Spleen (tissue), 11 donors: ENCODE data around the gene ATXN7L3. TPM values are rescaled to one million over a fixed set of nuclear protein-coding genes. Genes with fewer than 3 reads are reported as not detected.

Experiments used
- DNase-seq: peaks from one replicate; pipeline ENCODE4 v3.0.0-alpha.2; 2020
- H3K27ac ChIP-seq, 8 donors: fragments of 200-600 bp; sonication (generic) in 7 of 8; 1 replicate in 4 of 8; 2 replicates in 4 of 8; pipeline versions ENCODE4 v1.5.0 to v1.8.0; 2016 to 2021; ENCODE audit warnings: inconsistent platforms in 4 of 8, mild to moderate bottlenecking in 4 of 8, moderate library complexity in 1 of 8
- H3K27me3 ChIP-seq, 7 donors: fragments of 200-600 bp; sonication (generic) in 6 of 7; replicated peaks in 1 of 7; 1 replicate in 4 of 7; 2 replicates in 3 of 7; pipeline versions ENCODE4 v1.5.0 to v1.8.0; 2016 to 2021; ENCODE audit warnings: inconsistent platforms in 3 of 7, mild to moderate bottlenecking in 1 of 7
- H3K36me3 ChIP-seq, 6 donors: fragments of 200-600 bp; sonication (generic) in 5 of 6; 1 replicate in 4 of 6; 2 replicates in 2 of 6; pipeline versions ENCODE4 v1.5.0 to v1.8.0; 2016 to 2021; ENCODE audit warnings: inconsistent platforms in 2 of 6
- H3K4me1 ChIP-seq, 6 donors: fragments of 200-600 bp; sonication (generic) in 5 of 6; 1 replicate in 3 of 6; 2 replicates in 3 of 6; pipeline versions ENCODE4 v1.5.0 to v1.8.0; 2016 to 2021; ENCODE audit warnings: inconsistent platforms in 3 of 6
- H3K4me3 ChIP-seq, 8 donors: fragments of 200-600 bp; sonication (generic) in 7 of 8; 1 replicate in 4 of 8; 2 replicates in 4 of 8; pipeline versions ENCODE4 v1.5.0 to v1.8.0; 2016 to 2021; ENCODE audit warnings: inconsistent platforms in 4 of 8, mild to moderate bottlenecking in 4 of 8, moderate library complexity in 2 of 8
- H3K9me3 ChIP-seq, 8 donors: fragments of 200-600 bp; sonication (generic) in 7 of 8; 1 replicate in 4 of 8; 2 replicates in 4 of 8; pipeline versions ENCODE4 v1.5.0 to v1.8.0; 2016 to 2021; ENCODE audit warnings: inconsistent platforms in 4 of 8
- CTCF ChIP-seq, 11 experiments: fragments of 200-600 bp in 7 of 11; fragments of 450-650 bp in 4 of 11; sonication (generic) in 4 of 11; IDR thresholded peaks in 8 of 11; conservative IDR thresholded peaks in 3 of 11; 1 replicate in 7 of 11; 2 replicates in 4 of 11; pipeline versions ENCODE4 v1.4.0 to v1.8.0; 2016 to 2021; ENCODE audit warnings: antibody characterized with exemption in 11 of 11, inconsistent platforms in 4 of 11, mild to moderate bottlenecking in 1 of 11
- POLR2A ChIP-seq, 3 donors: fragments of 450-650 bp; IDR thresholded peaks; one replicate each; pipeline ENCODE4 v1.5.1; 2017; ENCODE audit warnings: antibody characterized with exemption in 3 of 3, mild to moderate bottlenecking in 1 of 3
- POLR2AphosphoS5 ChIP-seq, 3 donors: sonication (generic); formaldehyde crosslinking; IDR thresholded peaks; one replicate each; pipeline ENCODE4 v1.5.1; 2017; ENCODE audit warnings: antibody characterized with exemption in 3 of 3
- WGBS, 5 donors: extraction: QIAGEN DNeasy Blood & Tissue Kit in 3 of 5; methylation state at CpG; one replicate each; pipeline versions ENCODE4 v1.1.5 to v1.1.7; 2013 to 2018; 5-methylcytosine and 5-hydroxymethylcytosine counted together
- intact Hi-C: fragments of 100-400 bp; cut with DNase I; formaldehyde crosslinking; loops from one replicate; pipeline ENCODE4 v1.15.0; 2023; ENCODE audit warnings: low total_unique reads
- polyA plus RNA-seq, 3 donors: library from polyadenylated mRNA; stranded (reverse); fragments of 200-250 nt; gene quantifications; one replicate each; pipeline ENCODE4 v1.2.1, GENCODE V29; 2013
- total RNA-seq, 7 donors: library from RNA; depleted of rRNA in 3 of 7; stranded (reverse); fragments of >200 nt in 3 of 7; fragmentation: NEBNext Ultra II Directional in 4 of 7; extraction: Animal tissue kit (Norgen Biotek cat#: 25700) in 4 of 7; gene quantifications; one replicate each; pipeline versions ENCODE4 v1.1.0 to v1.2.1, GENCODE V29; 2016 to 2021
- donor health status: healthy with polysubstance abuse.
- donor health status: DM: no; HTN: no; CAD: no; lungs with moderate emphysema.
- donor health status: DM: no; HTN: no; CAD: no.
- donor health status: Bipolar disorder and iron deficiency.
- donor health status: healthy.
- donor health status: DM: no; HTN: no; CAD: no.
- donor health status: DM: yes; HTN: yes; CAD: no.

The ATXN7L3 gene
- total and polyA plus RNA-seq, 10 donors, result 25.2 to 96.2 (median 61.2) TPM

GRCh38 chr17:44197107-44197506, 2.6 kb downstream of the ATXN7L3 start:
- WGBS, 5 donors, result 90 to 97% (median 93%) methylated on average over 14 to 15 of the region's 15 CpGs
- no peak for TF ChIP-seq POLR2A (IDR thresholded peaks at IDR 0.05)
- no peak for TF ChIP-seq CTCF (IDR thresholded peaks at IDR 0.05 in 8 of 11, conservative IDR thresholded peaks at IDR 0.05 in 3 of 11)
- TF ChIP-seq POLR2AphosphoS5 (IDR thresholded peaks at IDR 0.05), result peak in 1 of 3 donors; percentile 54
- H3K27ac ChIP-seq, result peak overlapping the region in 4 of 8 donors; percentile 98 to 100 (median 100)
- no peaks in the 10 kb centered on the region for H3K9me3 ChIP-seq
- H3K36me3 ChIP-seq, result peaks cover 2 to 58% (median 51%) of the 10 kb centered on the region in 6 donors
- H3K4me1 ChIP-seq, result peaks cover 12 to 71% (median 36%) of the 10 kb centered on the region in 6 donors
- intact Hi-C loops, result no loop called here
- no peaks in the 10 kb centered on the region for H3K27me3 ChIP-seq
- no peak for DNase-seq
- H3K4me3 ChIP-seq, result no peak overlapping the region

GRCh38 chr17:44193326-44194084, 6.2 kb downstream of the ATXN7L3 start:
- H3K36me3 ChIP-seq, result peaks cover 2 to 93% (median 81%) of the 10 kb centered on the region in 6 donors
- H3K4me3 ChIP-seq, result no peak overlapping the region
- H3K27me3 ChIP-seq, result no peaks in the 10 kb centered on the region
- H3K27ac ChIP-seq, result peak overlapping the region in 2 of 8 donors; percentile 7 to 50
- TF ChIP-seq POLR2A (IDR thresholded peaks at IDR 0.05) (no peak), POLR2AphosphoS5 (IDR thresholded peaks at IDR 0.05) (peak in 2 of 3 donors; percentile 16 to 64), CTCF (IDR thresholded peaks at IDR 0.05 in 8 of 11, conservative IDR thresholded peaks at IDR 0.05 in 3 of 11) (no peak)
- H3K4me1 ChIP-seq, result peaks cover 14 to 72% (median 38%) of the 10 kb centered on the region in 6 donors
- WGBS, 5 donors, result 88 to 95% (median 93%) methylated on average over 12 to 14 of the region's 14 CpGs
- DNase-seq, result no peak
- H3K9me3 ChIP-seq, result no peaks in the 10 kb centered on the region
- intact Hi-C loops, result no loop called here

- DNase-seq, result no peak
- Histone ChIP-seq H3K27ac (peak overlapping the region in 3 of 8 donors; percentile 7 to 56 (median 50)), H3K4me3 (no peak overlapping the region), H3K36me3 (peaks cover 2 to 91% (median 80%) of the 10 kb centered on the region in 6 donors), H3K27me3 (no peaks in the 10 kb centered on the region), H3K9me3 (no peaks in the 10 kb centered on the region), H3K4me1 (peaks cover 15 to 72% (median 38%) of the 10 kb centered on the region in 6 donors)
- TF ChIP-seq POLR2AphosphoS5 (IDR thresholded peaks at IDR 0.05) (peak in 1 of 3 donors; percentile 62), POLR2A (IDR thresholded peaks at IDR 0.05) (no peak), CTCF (IDR thresholded peaks at IDR 0.05 in 8 of 11, conservative IDR thresholded peaks at IDR 0.05 in 3 of 11) (no peak)
- intact Hi-C loops, result no loop called here
- WGBS, 5 donors, result 91 to 99% (median 97%) methylated on average over 4 to 5 of the region's 5 CpGs
Observed at GRCh38 chr17:44192750-44193149, 6.9 kb downstream of the ATXN7L3 start.

- intact Hi-C loops, result no loop called here
- no peak for TF ChIP-seq CTCF (IDR thresholded peaks at IDR 0.05 in 8 of 11, conservative IDR thresholded peaks at IDR 0.05 in 3 of 11)
- no peak for TF ChIP-seq POLR2A (IDR thresholded peaks at IDR 0.05)
- peak in 2 of 3 donors; percentile 12 to 30 for TF ChIP-seq POLR2AphosphoS5 (IDR thresholded peaks at IDR 0.05)
- H3K36me3 ChIP-seq, result peaks cover 2 to 84% (median 74%) of the 10 kb centered on the region in 6 donors
- H3K27me3 ChIP-seq, result no peaks in the 10 kb centered on the region
- no peaks in the 10 kb centered on the region for H3K9me3 ChIP-seq
- 63 to 72% (median 66%) methylated on average over 6 to 7 of the region's 7 CpGs for WGBS, 5 donors
- H3K27ac ChIP-seq, result peak overlapping the region in 3 of 8 donors; percentile 1 to 56 (median 50)
- no peak for DNase-seq
- peaks cover 10 to 71% (median 36%) of the 10 kb centered on the region in 6 donors for H3K4me1 ChIP-seq
- no peak overlapping the region for H3K4me3 ChIP-seq
Observed at GRCh38 chr17:44191941-44192496, 7.7 kb downstream of the ATXN7L3 start.
